CD8-positive, alpha-beta memory T cell (primary cell): ENCODE measurements around the gene SUGT1. TPM values are rescaled to one million over a fixed set of nuclear protein-coding genes. Genes with fewer than 3 reads are reported as not detected.
"Not testable (repeated sequence)": the region's sequence is repeated elsewhere in the genome, so short reads cannot be mapped to it uniquely, and the experiment has no call there.

ENCODE experiments used
- CTCF ChIA-PET: fragments of 350-600 bp; sonication (Branson Sonifier 250); formaldehyde crosslinking; loops from one replicate; lab custom pipeline; 2021; ENCODE audit warnings: antibody characterized with exemption; lab: Charles Lee
- POLR2A ChIA-PET: fragments of 350-600 bp; sonication (Branson Sonifier 250); formaldehyde crosslinking; loops from one replicate; lab custom pipeline; 2021; ENCODE audit warnings: antibody characterized with exemption; lab: Charles Lee
- DNase-seq, 5 donors: peaks; one replicate each; pipeline versions ENCODE4 v3.0.0 to v3.0.0-alpha.2; 2020 to 2022; ENCODE audit warnings: mixed read lengths in 1 of 5
- H3K27ac ChIP-seq: one replicate; pipeline ENCODE4 v1.7.0; 2013; ENCODE audit warnings: low read depth, mild to moderate bottlenecking, low read length, moderate library complexity
- H3K27me3 ChIP-seq: 2 replicates; pipeline ENCODE4 v1.7.0; 2013; ENCODE audit warnings: low read length, mild to moderate bottlenecking; ENCODE audit not compliant: insufficient read depth, poor library complexity, severe bottlenecking
- H3K36me3 ChIP-seq: 2 replicates; pipeline ENCODE4 v1.7.0; 2013; ENCODE audit warnings: mild to moderate bottlenecking, low read length, moderate library complexity; ENCODE audit not compliant: insufficient read depth
- H3K4me1 ChIP-seq: 2 replicates; pipeline ENCODE4 v1.7.0; 2013; ENCODE audit warnings: mild to moderate bottlenecking, low read length, moderate library complexity; ENCODE audit not compliant: insufficient read depth
- H3K4me3 ChIP-seq: 2 replicates; pipeline ENCODE4 v1.7.0; 2013; ENCODE audit warnings: mild to moderate bottlenecking, low read length
- H3K9me3 ChIP-seq: 2 replicates; pipeline ENCODE4 v1.7.0; 2013; ENCODE audit warnings: mild to moderate bottlenecking, low read length
- H3K27ac Mint-ChIP-seq, 8 donors: one replicate each; pipeline ENCODE4 v1.8.0; 2020 to 2021; ENCODE audit warnings: mixed read lengths in 8 of 8, mild to moderate bottlenecking in 6 of 8, inconsistent platforms in 3 of 8, moderate library complexity in 3 of 8
- H3K27me3 Mint-ChIP-seq, 2 donors: one replicate each; pipeline ENCODE4 v1.8.0; 2020 to 2021; ENCODE audit warnings: mixed read lengths in 2 of 2, mild to moderate bottlenecking in 1 of 2, moderate library complexity in 1 of 2
- H3K36me3 Mint-ChIP-seq, 3 donors: one replicate each; pipeline ENCODE4 v1.8.0; 2020 to 2021; ENCODE audit warnings: mixed read lengths in 3 of 3, inconsistent platforms in 1 of 3, mild to moderate bottlenecking in 1 of 3
- H3K4me1 Mint-ChIP-seq, 3 donors: one replicate each; pipeline ENCODE4 v1.8.0; 2020 to 2021; ENCODE audit warnings: mixed read lengths in 3 of 3, inconsistent platforms in 1 of 3, mild to moderate bottlenecking in 1 of 3
- H3K4me3 Mint-ChIP-seq, 7 donors: one replicate each; pipeline ENCODE4 v1.8.0; 2020 to 2021; ENCODE audit warnings: mixed read lengths in 7 of 7, mild to moderate bottlenecking in 6 of 7, moderate library complexity in 4 of 7, inconsistent platforms in 2 of 7
- H3K9me3 Mint-ChIP-seq, 5 donors: one replicate each; pipeline ENCODE4 v1.8.0; 2020 to 2022; ENCODE audit warnings: mixed read lengths in 5 of 5, mild to moderate bottlenecking in 3 of 5, moderate library complexity in 2 of 5, inconsistent platforms in 1 of 5
- polyA plus RNA-seq: library from polyadenylated mRNA; unstranded; fragments of 300-500 nt; fragmentation: Illumina TruSeq; gene quantifications from one replicate; pipeline ENCODE4 v1.2.3, GENCODE V29; 2021
- total RNA-seq, 2 experiments: library from RNA; stranded (reverse); gene quantifications; one replicate each; pipeline ENCODE4 v1.2.3, GENCODE V29; 2021

Gene SUGT1
- total and polyA plus RNA-seq, 3 experiments from 2014 or later = 54.8 to 71.1 (median 66.7) TPM

DNA sequence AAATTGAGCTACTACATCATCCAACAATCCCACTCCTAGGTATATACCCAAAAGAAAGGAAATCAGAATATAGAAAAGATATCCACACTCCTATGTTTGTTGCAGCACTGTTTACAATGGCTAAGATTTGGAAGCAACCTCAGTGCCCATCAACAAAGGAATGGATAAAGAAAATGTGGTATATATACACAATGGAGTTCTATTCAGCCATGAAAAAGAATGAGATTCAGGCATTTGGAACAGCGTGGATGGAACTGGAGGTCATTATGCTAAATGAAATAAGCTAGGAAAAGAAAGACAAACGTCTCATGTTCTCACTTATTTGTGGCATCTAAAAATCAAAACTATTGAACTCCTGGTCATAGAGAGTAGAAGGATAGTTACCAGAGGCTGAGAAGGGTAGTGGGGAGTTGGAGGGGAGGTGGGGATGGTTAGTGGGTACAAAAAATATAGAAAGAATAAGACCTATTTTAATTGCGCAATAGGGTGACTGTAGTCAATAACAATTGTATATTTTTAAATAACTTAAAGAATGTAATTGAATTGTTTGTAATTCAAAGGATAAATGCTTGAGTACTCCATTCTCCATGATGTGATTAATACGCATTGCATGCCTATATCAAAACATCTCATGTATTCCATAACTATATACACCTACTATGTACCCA is 37.4 kb upstream of the SUGT1 start:
- Mint-ChIP-seq H3K27me3 (no peaks in the 10 kb centered on the region), H3K27ac (peak overlapping the region in 3 of 8 donors; percentile 42 to 74 (median 72)), H3K4me1 (peaks cover 25 to 35% (median 33%) of the 10 kb centered on the region in 3 donors), H3K9me3 (no peaks in the 10 kb centered on the region), H3K36me3 (peaks cover 0 to 14% (median 0%) of the 10 kb centered on the region in 3 donors), H3K4me3 (peak overlapping the region in 5 of 7 donors; percentile 15 to 87 (median 28))
- no peak overlapping the region for H3K27ac ChIP-seq
- H3K4me3 ChIP-seq = no peak overlapping the region
- no peaks in the 10 kb centered on the region for H3K27me3 ChIP-seq
- peaks cover 12% of the 10 kb centered on the region for H3K4me1 ChIP-seq
- H3K9me3 ChIP-seq = no peaks in the 10 kb centered on the region
- DNase-seq = no peak
- H3K36me3 ChIP-seq = no peaks in the 10 kb centered on the region
- ChIA-PET POLR2A (interaction anchor here (2.9 kb wide), 1 partner anchor 38 kb away, joined by 48 read pairs; the partner anchor contains the start of gene SUGT1), CTCF (interaction anchor here (2.7 to 3.5 kb wide), 2 partner anchors 38 to 353 kb away, joined by 8 to 38 read pairs; partner anchors contain the start of gene SUGT1)

DNA sequence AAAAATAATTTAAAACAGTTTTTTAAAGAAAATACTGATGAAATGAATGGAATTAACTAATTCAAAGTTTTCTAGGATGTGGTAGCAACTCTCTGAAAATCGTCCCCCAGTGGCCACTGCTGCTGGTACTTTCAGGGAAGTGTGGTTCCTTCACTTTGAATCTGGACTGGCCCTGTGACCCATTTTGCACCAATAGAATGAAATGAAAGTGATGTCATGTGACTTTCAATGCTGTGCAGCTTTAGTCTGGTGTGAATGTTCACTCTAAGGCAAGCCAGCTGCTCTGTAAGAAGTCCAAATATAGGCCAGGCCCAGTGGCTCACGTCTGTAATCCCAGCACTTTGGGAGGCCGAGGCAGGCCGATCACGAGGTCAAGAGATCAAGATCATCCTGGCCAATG is 36.8 kb upstream of the SUGT1 start:
- Mint-ChIP-seq H3K27ac (peak overlapping the region; percentile 36 to 97 (median 78)), H3K4me3 (peak overlapping the region; percentile 94 to 99 (median 98)), H3K4me1 (peaks cover 29 to 37% (median 37%) of the 10 kb centered on the region in 3 donors), H3K36me3 (peaks cover 0 to 14% (median 0%) of the 10 kb centered on the region in 3 donors), H3K9me3 (no peaks in the 10 kb centered on the region), H3K27me3 (no peaks in the 10 kb centered on the region)
- H3K4me3 ChIP-seq = no peak overlapping the region
- no peaks in the 10 kb centered on the region for H3K9me3 ChIP-seq
- POLR2A ChIA-PET = interaction anchor here (0.6 to 2.9 kb wide), 2 partner anchors 37 to 1163 kb away, joined by 4 to 48 read pairs; partner anchors contain the start of gene SUGT1
- no peaks in the 10 kb centered on the region for H3K27me3 ChIP-seq
- peaks cover 12% of the 10 kb centered on the region for H3K4me1 ChIP-seq
- H3K27ac ChIP-seq = no peak overlapping the region
- DNase-seq = no peak
- no peaks in the 10 kb centered on the region for H3K36me3 ChIP-seq
- CTCF ChIA-PET = interaction anchor here (1.3 to 3.5 kb wide), 3 partner anchors 11 to 352 kb away, joined by 5 to 38 read pairs (median 8); partner anchors contain the start of gene SUGT1

DNA sequence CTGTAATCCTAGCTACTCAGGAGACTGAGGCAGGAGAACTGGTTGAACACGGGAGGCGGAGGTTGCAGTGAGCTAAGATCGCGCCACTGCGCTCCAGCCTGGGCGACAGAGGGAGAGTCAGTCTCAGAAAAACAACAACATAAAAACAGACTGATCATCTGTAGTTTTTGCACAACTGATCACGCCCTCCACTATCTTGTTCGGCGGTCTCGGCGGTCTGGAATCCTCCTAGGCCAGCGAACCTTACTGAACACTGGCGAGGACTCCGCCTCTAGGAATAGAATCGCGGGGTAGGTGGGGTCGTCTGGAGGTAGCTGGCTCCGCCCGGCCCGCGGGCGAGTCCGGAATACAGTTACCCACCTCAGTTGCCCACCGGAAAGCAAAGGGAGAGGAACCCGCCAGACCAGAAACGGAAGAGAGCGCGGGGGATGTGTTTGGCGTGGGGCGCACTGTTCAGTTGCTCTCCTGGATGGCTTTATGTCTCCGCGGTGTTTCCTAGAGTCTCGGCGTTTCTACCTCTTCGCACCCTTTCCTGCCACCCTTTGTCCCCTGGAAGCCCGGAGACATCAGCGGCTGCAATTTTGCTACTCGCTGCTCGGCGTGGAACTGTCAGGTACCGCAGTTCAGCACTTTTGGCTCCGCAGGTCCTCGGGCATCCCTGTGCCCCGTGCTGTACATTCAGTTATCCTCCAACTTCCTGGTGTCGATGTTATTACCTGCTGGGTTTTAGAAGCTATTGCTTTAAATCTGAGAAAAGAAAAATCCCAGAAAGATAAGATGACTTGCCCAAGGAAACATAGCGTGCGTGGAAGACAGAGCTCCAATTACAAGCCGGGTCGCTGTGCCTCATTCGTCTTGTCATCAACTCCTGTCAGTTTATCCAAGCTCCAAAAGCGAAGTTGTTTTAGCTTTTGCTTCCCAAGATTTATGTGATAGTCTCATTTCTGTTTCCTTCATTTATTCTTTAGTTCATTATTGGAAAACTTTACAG is 35.3 kb upstream of the SUGT1 start:
- peak overlapping the region; percentile 79 for H3K27ac ChIP-seq
- H3K4me3 Mint-ChIP-seq = peak overlapping the region; percentile 94 to 99 (median 98)
- DNase-seq = peak; percentile 68 to 86 (median 81)
- H3K27me3 Mint-ChIP-seq = no peaks in the 10 kb centered on the region
- POLR2A ChIA-PET = interaction anchor here (0.8 to 2.9 kb wide), 3 partner anchors 9 to 168 kb away, joined by 4 to 48 read pairs (median 7); partner anchors contain the start of gene SUGT1
- peak overlapping the region; percentile 81 to 98 (median 96) for H3K27ac Mint-ChIP-seq
- H3K4me1 Mint-ChIP-seq = peaks cover 33 to 49% (median 48%) of the 10 kb centered on the region in 3 donors
- no peaks in the 10 kb centered on the region for H3K27me3 ChIP-seq
- peaks cover 12% of the 10 kb centered on the region for H3K4me1 ChIP-seq
- H3K4me3 ChIP-seq = peak overlapping the region; percentile 98
- peaks cover 0 to 19% (median 0%) of the 10 kb centered on the region in 3 donors for H3K36me3 Mint-ChIP-seq
- H3K36me3 ChIP-seq = no peaks in the 10 kb centered on the region
- CTCF ChIA-PET = interaction anchor here (0.8 to 3.5 kb wide), 10 partner anchors 9 to 423 kb away, joined by 3 to 38 read pairs (median 3); partner anchors contain the start of genes SUGT1 and VPS36
- H3K9me3 ChIP-seq = no peaks in the 10 kb centered on the region
- no peaks in the 10 kb centered on the region for H3K9me3 Mint-ChIP-seq

DNA sequence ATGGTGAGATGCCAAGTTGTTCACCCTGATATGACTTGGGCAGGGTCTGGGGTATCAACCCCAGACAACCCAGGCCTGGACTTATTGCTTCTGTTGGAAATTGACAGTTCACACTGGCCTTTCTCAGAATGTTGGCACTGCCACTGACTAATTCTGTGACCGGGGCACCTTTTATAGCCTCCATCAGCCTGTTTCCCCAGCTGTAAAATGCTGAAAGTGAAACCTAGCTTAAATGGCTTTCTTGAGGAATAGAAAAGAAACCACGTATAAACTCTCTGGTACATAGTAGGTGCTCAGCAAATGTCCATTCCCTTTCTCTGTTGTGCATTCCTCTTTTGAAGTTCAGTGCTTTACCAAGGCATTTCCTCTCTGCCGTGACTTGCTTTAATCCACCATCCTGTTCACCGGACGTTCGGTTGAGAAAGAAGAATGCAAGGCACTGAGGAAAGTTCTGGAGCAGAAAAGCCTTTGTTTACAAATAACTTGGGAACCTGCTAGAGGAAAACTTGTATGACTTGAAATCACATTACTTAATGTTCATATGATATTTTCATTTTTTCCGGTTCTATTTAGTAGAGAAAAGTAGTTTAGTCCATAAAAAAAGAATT is 21.4 kb upstream of the SUGT1 start:
- H3K27ac ChIP-seq, POLR2A ChIA-PET, H3K4me1 Mint-ChIP-seq, DNase-seq, H3K36me3 ChIP-seq, H3K27me3 Mint-ChIP-seq, H3K9me3 ChIP-seq, H3K4me1 ChIP-seq, H3K27me3 ChIP-seq, H3K27ac Mint-ChIP-seq, H3K9me3 Mint-ChIP-seq, H3K4me3 ChIP-seq, H3K4me3 Mint-ChIP-seq: not testable (repeated sequence)
- CTCF ChIA-PET = interaction anchor here (1.2 to 1.6 kb wide), 2 partner anchors 14 to 22 kb away, joined by 3 to 4 read pairs; partner anchors contain the start of gene SUGT1
- peaks cover 5 to 69% (median 18%) of the 10 kb centered on the region in 3 donors for H3K36me3 Mint-ChIP-seq

DNA sequence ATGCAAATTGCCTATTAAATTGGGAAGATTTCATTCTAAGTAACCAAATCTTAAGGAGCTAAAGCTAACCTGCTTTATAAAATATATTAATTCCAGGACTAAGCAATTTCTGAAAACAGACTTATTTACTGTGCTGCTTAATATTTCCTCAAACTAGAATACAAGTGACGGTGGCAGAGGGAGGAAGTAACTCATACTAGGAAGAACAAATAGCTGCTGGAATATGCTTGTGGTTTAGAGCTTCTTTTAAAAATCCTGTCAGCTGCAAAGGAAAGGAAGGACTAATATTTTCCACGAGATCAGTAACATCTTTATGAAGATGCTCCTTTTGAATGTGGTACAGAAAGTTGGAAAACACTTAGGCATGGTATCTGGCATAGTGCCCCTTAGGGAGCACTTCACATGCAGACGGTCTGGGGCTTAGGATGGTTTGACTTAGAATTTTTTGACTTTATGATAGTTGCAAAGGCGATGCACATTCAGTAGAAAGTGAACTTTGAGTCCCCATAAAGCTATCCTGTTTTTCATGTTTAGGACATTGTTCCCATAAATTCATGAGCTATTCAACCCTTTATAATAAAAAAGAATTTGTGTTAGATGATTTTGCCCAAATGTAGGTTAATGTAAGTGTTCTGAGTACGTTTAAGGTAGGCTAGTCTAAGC is 13.8 kb upstream of the SUGT1 start:
- no peak for DNase-seq
- Histone ChIP-seq H3K27me3 (no peaks in the 10 kb centered on the region), H3K27ac (no peak overlapping the region), H3K9me3 (no peaks in the 10 kb centered on the region), H3K36me3 (peaks cover 10% of the 10 kb centered on the region), H3K4me1 (no peaks in the 10 kb centered on the region), H3K4me3 (no peak overlapping the region)
- peak overlapping the region in 1 of 8 donors; percentile 13 for H3K27ac Mint-ChIP-seq
- no peaks in the 10 kb centered on the region for H3K9me3 Mint-ChIP-seq
- CTCF ChIA-PET = interaction anchor here (0.9 to 1.2 kb wide), 2 partner anchors 13 kb away, joined by 3 read pairs; no protein-coding TSS in a partner anchor
- H3K27me3 Mint-ChIP-seq = no peaks in the 10 kb centered on the region
- no peak overlapping the region for H3K4me3 Mint-ChIP-seq
- POLR2A ChIA-PET = interaction anchor here (1.4 kb wide), 1 partner anchor 13 kb away, joined by 3 read pairs; the partner anchor contains the start of gene SUGT1
- H3K36me3 Mint-ChIP-seq = peaks cover 14 to 68% (median 27%) of the 10 kb centered on the region in 3 donors
- H3K4me1 Mint-ChIP-seq = no peaks in the 10 kb centered on the region

DNA sequence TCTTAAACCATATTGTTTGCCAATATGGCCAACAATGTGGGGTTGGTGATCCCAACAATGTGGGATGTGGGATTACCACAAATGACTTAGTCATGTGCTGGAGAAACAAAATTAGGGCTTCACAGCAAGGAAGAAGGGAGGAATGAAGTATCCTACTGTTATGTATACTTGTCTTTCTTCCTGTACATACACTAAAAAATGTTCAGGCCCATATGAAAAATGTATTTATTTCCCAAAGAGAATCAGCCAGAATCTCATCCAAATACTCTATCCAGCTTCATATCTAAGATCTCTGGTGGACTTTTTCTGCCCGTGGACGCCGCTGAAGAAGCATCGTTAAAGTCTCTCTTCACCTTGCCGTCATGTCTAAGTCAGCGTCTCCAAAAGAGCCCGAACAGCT is 10.5 kb upstream of the SUGT1 start, which contains the start of gene HNRNPA1L2:
TSS of gene HNRNPA1L2 (plus strand) at position 301 of the 400 bp plus-strand sequence. CDS start at position 363, 62 bp downstream.
- H3K36me3 Mint-ChIP-seq = peaks cover 9 to 61% (median 24%) of the 10 kb centered on the region in 3 donors
- H3K27ac Mint-ChIP-seq = peak within 1 kb of the TSS in 2 of 8 donors; percentile 12 to 96
- H3K9me3 Mint-ChIP-seq = no peaks in the 10 kb centered on the region
- CTCF ChIA-PET = no interaction called here
- no peaks in the 10 kb centered on the region for H3K4me1 ChIP-seq
- H3K36me3 ChIP-seq = peaks cover 10% of the 10 kb centered on the region
- POLR2A ChIA-PET = no interaction called here
- H3K27me3 ChIP-seq = no peaks in the 10 kb centered on the region
- no peak within 1 kb of the TSS for H3K4me3 Mint-ChIP-seq
- no peaks in the 10 kb centered on the region for H3K9me3 ChIP-seq
- no peaks in the 10 kb centered on the region for H3K4me1 Mint-ChIP-seq
- no peak for DNase-seq
- H3K27ac ChIP-seq = no peak within 1 kb of the TSS
- no peaks in the 10 kb centered on the region for H3K27me3 Mint-ChIP-seq
- H3K4me3 ChIP-seq = no peak within 1 kb of the TSS

DNA sequence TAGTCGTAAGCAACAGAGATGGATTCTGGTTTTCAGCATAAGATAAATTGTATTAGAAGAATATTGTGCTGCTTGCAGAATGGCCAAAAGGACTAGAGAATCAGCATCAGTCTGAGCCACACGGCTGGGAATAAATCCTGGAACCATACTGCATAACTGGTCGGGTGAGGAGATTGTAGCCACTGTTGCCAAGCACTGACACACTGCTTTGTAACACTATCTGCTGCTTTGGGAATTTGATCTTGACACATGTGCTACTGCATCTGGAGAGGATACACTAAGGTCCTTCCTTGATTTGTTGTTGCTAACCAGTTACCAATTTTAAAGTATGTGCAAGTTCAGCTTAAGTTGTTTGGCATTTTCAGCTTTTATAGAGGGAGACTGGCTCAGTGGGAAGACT is 8.5 kb upstream of the SUGT1 start:
- H3K9me3 Mint-ChIP-seq = no peaks in the 10 kb centered on the region
- peaks cover 4 to 49% (median 17%) of the 10 kb centered on the region in 3 donors for H3K36me3 Mint-ChIP-seq
- no peaks in the 10 kb centered on the region for H3K27me3 Mint-ChIP-seq
- no peak for DNase-seq
- ChIA-PET CTCF (interaction anchor here (0.8 to 1.1 kb wide), 5 partner anchors 9 to 193 kb away, joined by 3 to 4 read pairs (median 3); partner anchors contain the start of gene SUGT1), POLR2A (no interaction called here)
- H3K4me1 ChIP-seq = no peaks in the 10 kb centered on the region
- H3K4me3 Mint-ChIP-seq = no peak overlapping the region
- peak overlapping the region in 1 of 8 donors; percentile 33 for H3K27ac Mint-ChIP-seq
- H3K4me1 Mint-ChIP-seq = no peaks in the 10 kb centered on the region
- H3K9me3 ChIP-seq = no peaks in the 10 kb centered on the region
- no peak overlapping the region for H3K4me3 ChIP-seq
- no peak overlapping the region for H3K27ac ChIP-seq
- H3K36me3 ChIP-seq = peaks cover 10% of the 10 kb centered on the region
- no peaks in the 10 kb centered on the region for H3K27me3 ChIP-seq
